GM23248 (cell line): ENCODE data around the gene ARPC2. TPM values are rescaled to one million over a fixed set of nuclear protein-coding genes. Genes with fewer than 3 reads are reported as not detected.

Experiments
- DNase-seq: peaks from one replicate; pipeline ENCODE4 v3.0.0-alpha.2; 2015
- H2AFZ ChIP-seq: fragments of 200-600 bp; sonication (generic); 2 replicates; pipeline ENCODE4 v1.6.1; 2016; ENCODE audit warnings: antibody characterized with exemption
- H3F3A ChIP-seq: fragments of 200-600 bp; sonication (generic); 2 replicates; pipeline ENCODE4 v1.6.1; 2016; ENCODE audit warnings: mild to moderate bottlenecking, antibody characterized with exemption, mixed run types; ENCODE audit not compliant: insufficient read depth
- H3K27ac ChIP-seq: fragments of 200-600 bp; sonication (generic); 2 replicates; pipeline ENCODE4 v1.5.1; 2016; ENCODE audit warnings: mild to moderate bottlenecking
- H3K27me3 ChIP-seq: fragments of 200-600 bp; sonication (generic); replicated peaks from 2 replicates; pipeline ENCODE4 v1.6.1; 2016; ENCODE audit warnings: mild to moderate bottlenecking; ENCODE audit not compliant: insufficient read depth
- H3K36me3 ChIP-seq: fragments of 200-600 bp; sonication (generic); 2 replicates; pipeline ENCODE4 v1.6.1; 2016; ENCODE audit warnings: low read depth, mild to moderate bottlenecking
- H3K4me1 ChIP-seq: fragments of 200-600 bp; sonication (generic); 2 replicates; pipeline ENCODE4 v1.6.1; 2016; ENCODE audit warnings: mild to moderate bottlenecking; ENCODE audit not compliant: insufficient read depth
- H3K4me2 ChIP-seq: fragments of 200-600 bp; sonication (generic); one replicate; pipeline ENCODE4 v1.6.1; 2016; ENCODE audit warnings: mild to moderate bottlenecking; ENCODE audit not compliant: unreplicated experiment
- H3K4me3 ChIP-seq: fragments of 200-600 bp; sonication (generic); 2 replicates; pipeline ENCODE4 v1.5.1; 2016; ENCODE audit warnings: mild to moderate bottlenecking
- H3K79me2 ChIP-seq: fragments of 200-600 bp; sonication (generic); 2 replicates; pipeline ENCODE4 v1.6.1; 2016; ENCODE audit warnings: mild to moderate bottlenecking; ENCODE audit not compliant: insufficient read depth
- H3K9ac ChIP-seq: fragments of 200-600 bp; sonication (generic); 2 replicates; pipeline ENCODE4 v1.6.1; 2016; ENCODE audit warnings: mild to moderate bottlenecking
- H3K9me2 ChIP-seq: fragments of 200-600 bp; sonication (generic); 2 replicates; pipeline ENCODE4 v1.6.1; 2016; ENCODE audit warnings: mixed run types, mild to moderate bottlenecking, moderate library complexity; ENCODE audit not compliant: insufficient read depth
- H3K9me3 ChIP-seq: fragments of 200-600 bp; sonication (generic); one replicate; pipeline ENCODE4 v1.6.1; 2017; ENCODE audit warnings: low read depth
- H4K20me1 ChIP-seq: fragments of 200-600 bp; sonication (generic); 2 replicates; pipeline ENCODE4 v1.6.0; 2016; ENCODE audit not compliant: insufficient read depth
- EZH2 ChIP-seq: fragments of 200-600 bp; sonication (generic); IDR thresholded peaks from 2 replicates; pipeline ENCODE4 v1.6.1; 2018; ENCODE audit warnings: antibody characterized with exemption, mild to moderate bottlenecking; ENCODE audit not compliant: insufficient read depth, poor library complexity, severe bottlenecking
- EZH2phosphoT487 ChIP-seq: fragments of 200-600 bp; sonication (generic); IDR thresholded peaks from 2 replicates; pipeline ENCODE4 v1.6.1; 2018; ENCODE audit warnings: antibody characterized with exemption, moderate library complexity, mild to moderate bottlenecking, low read depth; ENCODE audit not compliant: insufficient read depth
- WGBS, 2 experiments: methylation state at CpG; one replicate each; pipeline ENCODE4 v1.1.6; 2015 to 2017; ENCODE audit warnings: low lambda C conversion rate in 2 of 2, low coverage in 1 of 2; ENCODE audit errors: missing lambda C conversion rate in 2 of 2; 5-methylcytosine and 5-hydroxymethylcytosine counted together
- in situ Hi-C: fragments of 300-500 bp; cut with MboI; formaldehyde crosslinking; loops from 2 replicates; pipeline ENCODE4 v1.15.0; 2020
- polyA plus RNA-seq: library from polyadenylated mRNA; unstranded; fragments of >200 nt; fragmentation: Nextera tagmentation; extraction: Ambion mirVana; gene quantifications from 2 replicates; pipeline ENCODE4 v1.2.1, GENCODE V29; 2016
- total RNA-seq: library from RNA; depleted of rRNA; stranded (reverse); fragments of >200 nt; shearing (Covaris generic); gene quantifications from 2 replicates; pipeline ENCODE4 v1.2.3, GENCODE V29; 2014

Gene ARPC2
- total and polyA plus RNA-seq, 2 experiments from 2014 or later = 644 to 851 TPM

GRCh38 chr2:218291318-218292047, 74.5 kb downstream of the ARPC2 start:
- H3K27me3 ChIP-seq = no peaks in the 10 kb centered on the region
- TF ChIP-seq EZH2 = no peak
- TF ChIP-seq EZH2phosphoT487 = no peak
- H3K4me2 ChIP-seq = peak overlapping the region; percentile 92
- no peaks in the 10 kb centered on the region for H3K9me3 ChIP-seq
- peak overlapping the region; percentile 95 for H2AFZ ChIP-seq
- peak overlapping the region; percentile 89 for H3K4me3 ChIP-seq
- WGBS, 2 experiments = 18% methylated on average over 11 to 12 of the region's 12 CpGs
- peaks cover 56% of the 10 kb centered on the region for H3K79me2 ChIP-seq
- peak; percentile 55 for DNase-seq
- in situ Hi-C loops = no loop called here
- no peaks in the 10 kb centered on the region for H3K36me3 ChIP-seq
- peak overlapping the region; percentile 81 for H3K27ac ChIP-seq
- H3K4me1 ChIP-seq = peaks cover 33% of the 10 kb centered on the region
- peaks cover 26% of the 10 kb centered on the region for H3F3A ChIP-seq
- no peaks in the 10 kb centered on the region for H4K20me1 ChIP-seq
- no peaks in the 10 kb centered on the region for H3K9me2 ChIP-seq
- H3K9ac ChIP-seq = peak overlapping the region; percentile 93

GRCh38 chr2:218292048-218293014, 75.3 kb downstream of the ARPC2 start, which contains the start of gene TMBIM1:
Gene TMBIM1, minus strand, starts transcription at chr2:218292503. Its CDS starts 10,362 bp downstream, at chr2:218282141.
- Histone ChIP-seq H2AFZ (peak within 1 kb of the TSS; percentile 95), H3K9me2 (no peaks in the 10 kb centered on the region), H3K9me3 (no peaks in the 10 kb centered on the region), H3K79me2 (peaks cover 55% of the 10 kb centered on the region), H3F3A (peaks cover 26% of the 10 kb centered on the region), H3K27me3 (no peaks in the 10 kb centered on the region), H3K4me1 (peaks cover 31% of the 10 kb centered on the region), H3K27ac (peak within 1 kb of the TSS; percentile 81), H3K9ac (peak within 1 kb of the TSS; percentile 93), H3K4me2 (peak within 1 kb of the TSS; percentile 92), H3K4me3 (peak within 1 kb of the TSS; percentile 89), H3K36me3 (no peaks in the 10 kb centered on the region), H4K20me1 (no peaks in the 10 kb centered on the region)
- TF ChIP-seq EZH2phosphoT487 = no peak
- WGBS, 2 experiments = 3 to 5% methylated on average over 47 to 52 of the region's 63 CpGs
- peak; percentile 93 for DNase-seq
- in situ Hi-C loops = no loop called here

GRCh38 chr2:218293715-218294429, 76.9 kb downstream of the ARPC2 start:
- Histone ChIP-seq H3K4me2 (no peak overlapping the region), H3K4me3 (no peak overlapping the region), H3K9ac (no peak overlapping the region), H3K27me3 (no peaks in the 10 kb centered on the region), H2AFZ (no peak overlapping the region), H4K20me1 (no peaks in the 10 kb centered on the region), H3K9me2 (no peaks in the 10 kb centered on the region), H3K36me3 (no peaks in the 10 kb centered on the region), H3K27ac (no peak overlapping the region), H3K79me2 (peaks cover 40% of the 10 kb centered on the region), H3K9me3 (no peaks in the 10 kb centered on the region), H3F3A (peaks cover 11% of the 10 kb centered on the region), H3K4me1 (peaks cover 24% of the 10 kb centered on the region)
- no peak for DNase-seq
- TF ChIP-seq EZH2phosphoT487 (no peak), EZH2 (no peak)
- WGBS, 2 experiments = 67 to 71% methylated on average over 5 of the region's 5 CpGs
- in situ Hi-C loops = no loop called here

GRCh38 chr2:218294430-218295022, 77.5 kb downstream of the ARPC2 start:
- WGBS, 2 experiments = 89 to 92% methylated on average over 5 of the region's 5 CpGs

More at GRCh38 chr2:218294430-218295022, 77.5 kb downstream of the ARPC2 start:
- Histone ChIP-seq H3K9ac (no peak overlapping the region), H3K27ac (no peak overlapping the region), H3K4me3 (no peak overlapping the region), H3K4me2 (no peak overlapping the region), H3K4me1 (peaks cover 23% of the 10 kb centered on the region), H3F3A (peaks cover 7% of the 10 kb centered on the region), H3K9me3 (no peaks in the 10 kb centered on the region), H3K79me2 (peaks cover 33% of the 10 kb centered on the region), H4K20me1 (no peaks in the 10 kb centered on the region), H3K9me2 (no peaks in the 10 kb centered on the region), H2AFZ (no peak overlapping the region), H3K27me3 (no peaks in the 10 kb centered on the region), H3K36me3 (no peaks in the 10 kb centered on the region)
- DNase-seq = no peak
- TF ChIP-seq EZH2 = no peak
- no peak for TF ChIP-seq EZH2phosphoT487
- in situ Hi-C loops = no loop called here
